T-helper 17 cell (primary cell): ENCODE measurements around the gene ANKS1A. TPM values are rescaled to one million over a fixed set of nuclear protein-coding genes. Genes with fewer than 3 reads are reported as not detected.

Experiments used
- ATAC-seq: fragments of 150-1000 bp; cut with Tn5 transposase; 2 replicates; pipeline ENCODE4 v1.10.0; 2021; ENCODE audit warnings: mild to moderate bottlenecking, moderate library complexity
- DNase-seq, 3 donors: peaks; one replicate each; pipeline versions ENCODE4 v3.0.0 to v3.0.0-alpha.2; 2020 to 2021
- H3K9me3 ChIP-seq: one replicate; pipeline ENCODE4 v1.7.0; 2013; ENCODE audit warnings: low read length, mild to moderate bottlenecking; ENCODE audit not compliant: control insufficient read depth, poor library complexity, severe bottlenecking
- H3K27ac Mint-ChIP-seq: one replicate; pipeline ENCODE4 v1.8.0; 2022; ENCODE audit warnings: mild to moderate bottlenecking, moderate library complexity, mixed read lengths
- H3K27me3 Mint-ChIP-seq: one replicate; pipeline ENCODE4 v1.8.0; 2022; ENCODE audit warnings: mixed read lengths
- H3K36me3 Mint-ChIP-seq: one replicate; pipeline ENCODE4 v1.8.0; 2022; ENCODE audit warnings: low read depth, mixed read lengths
- H3K4me1 Mint-ChIP-seq: one replicate; pipeline ENCODE4 v1.8.0; 2022; ENCODE audit warnings: mild to moderate bottlenecking, mixed read lengths
- H3K4me3 Mint-ChIP-seq: one replicate; pipeline ENCODE4 v1.8.0; 2022; ENCODE audit warnings: mild to moderate bottlenecking, moderate library complexity, mixed read lengths
- total RNA-seq, 4 donors: library from RNA in 2 of 4; stranded (reverse) in 2 of 4; gene quantifications; one replicate each; pipeline ENCODE4 v1.2.3 and lab custom pipeline; 2022 to 2026

The ANKS1A gene
- total RNA-seq, 2 donors from 2014 or later, result 9.6 to 10.0 TPM

DNA sequence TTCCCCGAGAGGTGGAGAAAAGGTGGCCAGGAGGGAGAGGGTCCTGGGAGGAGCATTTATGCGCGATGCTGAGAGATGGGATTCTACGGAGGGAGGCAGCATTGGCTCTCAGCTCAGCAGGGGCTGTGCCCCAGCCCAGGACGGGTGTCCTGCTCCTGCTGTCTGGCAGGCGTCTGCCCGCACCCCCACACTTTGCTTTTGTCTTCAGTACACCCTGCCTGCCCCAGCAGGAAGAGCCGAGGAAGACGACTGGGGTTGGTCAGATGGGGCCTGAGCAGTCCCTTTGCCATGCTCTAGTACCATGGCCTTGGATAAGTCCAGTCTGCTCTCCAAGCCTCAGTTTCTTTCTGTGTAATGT is 183.6 kb downstream of the ANKS1A start:
- peaks cover 2% of the 10 kb centered on the region for H3K4me1 Mint-ChIP-seq

DNA sequence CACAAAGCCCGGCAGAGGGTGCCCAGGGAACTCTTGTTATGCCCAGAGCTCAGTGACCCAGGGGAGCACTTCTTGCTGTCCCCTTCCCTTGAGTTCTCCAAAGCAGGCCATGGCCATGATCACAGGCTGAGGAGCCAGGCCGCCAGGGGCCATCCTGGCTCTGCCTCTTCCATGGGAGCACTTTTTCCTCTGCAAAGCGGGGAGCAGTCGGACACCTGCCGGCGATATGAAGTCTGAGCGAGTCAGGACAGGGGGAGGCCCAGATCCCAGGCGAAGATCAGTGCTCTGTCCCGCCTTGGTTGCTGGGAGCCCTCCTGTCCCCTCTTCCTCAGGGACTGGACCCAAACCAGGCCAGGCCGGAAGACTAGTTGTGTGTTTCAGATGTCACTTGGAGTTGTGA is 184.2 kb downstream of the ANKS1A start:
- H3K4me3 Mint-ChIP-seq, result no peak overlapping the region
- ATAC-seq (no peak), DNase-seq (no peak)
- H3K27me3 Mint-ChIP-seq, result no peaks in the 10 kb centered on the region
- H3K4me1 Mint-ChIP-seq, result peaks cover 2% of the 10 kb centered on the region
- no peak overlapping the region for H3K27ac Mint-ChIP-seq
- H3K36me3 Mint-ChIP-seq, result peaks cover 2% of the 10 kb centered on the region
- H3K9me3 ChIP-seq, result no peaks in the 10 kb centered on the region

More for the DNA sequence above, 183.6 kb downstream of the ANKS1A start:
- no peak for DNase-seq
- H3K27ac Mint-ChIP-seq, result no peak overlapping the region
- ATAC-seq, result no peak
- H3K4me3 Mint-ChIP-seq, result peak overlapping the region; percentile 19
- H3K27me3 Mint-ChIP-seq, result no peaks in the 10 kb centered on the region
- no peaks in the 10 kb centered on the region for H3K9me3 ChIP-seq
- H3K36me3 Mint-ChIP-seq, result peaks cover 2% of the 10 kb centered on the region

DNA sequence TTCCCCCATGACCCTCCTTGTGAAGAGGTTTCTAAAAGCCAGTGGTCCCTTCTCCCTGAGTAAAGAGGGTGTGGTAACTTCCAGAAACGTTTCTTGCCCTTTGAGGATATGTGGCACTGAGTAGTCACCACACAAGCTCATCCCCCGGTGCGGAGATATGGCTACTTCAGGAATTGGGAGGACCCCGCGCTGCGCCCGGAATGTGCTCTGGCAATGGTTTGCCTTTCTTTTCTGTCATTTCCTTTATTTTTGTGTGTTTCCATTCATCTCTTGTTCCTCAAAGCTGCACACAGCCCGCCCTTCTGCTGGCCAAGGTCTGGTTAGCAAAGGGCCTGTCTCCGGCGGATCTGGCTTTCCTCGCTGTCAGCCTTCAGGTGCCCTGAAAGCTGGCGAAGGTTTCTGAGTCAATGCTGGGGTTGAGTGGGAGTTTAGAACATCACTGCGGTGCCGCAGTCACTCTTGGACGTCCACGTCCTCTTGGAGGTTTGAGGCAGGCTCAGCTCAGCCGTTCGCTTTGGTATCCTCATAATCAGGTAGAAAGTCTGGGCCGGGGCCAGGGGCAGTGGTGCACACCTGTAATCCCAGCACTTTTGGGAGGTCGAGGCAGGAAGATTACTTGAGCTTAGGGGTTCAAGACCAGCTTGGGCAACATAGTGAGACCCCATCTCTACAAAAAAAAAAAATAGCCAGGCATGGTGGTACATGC is 184.9 kb downstream of the ANKS1A start:
- no peaks in the 10 kb centered on the region for H3K9me3 ChIP-seq
- no peak overlapping the region for H3K27ac Mint-ChIP-seq
- H3K4me1 Mint-ChIP-seq, result peaks cover 2% of the 10 kb centered on the region
- peaks cover 2% of the 10 kb centered on the region for H3K36me3 Mint-ChIP-seq
- DNase-seq, result no peak
- no peak overlapping the region for H3K4me3 Mint-ChIP-seq
- no peak for ATAC-seq
- H3K27me3 Mint-ChIP-seq, result no peaks in the 10 kb centered on the region

DNA sequence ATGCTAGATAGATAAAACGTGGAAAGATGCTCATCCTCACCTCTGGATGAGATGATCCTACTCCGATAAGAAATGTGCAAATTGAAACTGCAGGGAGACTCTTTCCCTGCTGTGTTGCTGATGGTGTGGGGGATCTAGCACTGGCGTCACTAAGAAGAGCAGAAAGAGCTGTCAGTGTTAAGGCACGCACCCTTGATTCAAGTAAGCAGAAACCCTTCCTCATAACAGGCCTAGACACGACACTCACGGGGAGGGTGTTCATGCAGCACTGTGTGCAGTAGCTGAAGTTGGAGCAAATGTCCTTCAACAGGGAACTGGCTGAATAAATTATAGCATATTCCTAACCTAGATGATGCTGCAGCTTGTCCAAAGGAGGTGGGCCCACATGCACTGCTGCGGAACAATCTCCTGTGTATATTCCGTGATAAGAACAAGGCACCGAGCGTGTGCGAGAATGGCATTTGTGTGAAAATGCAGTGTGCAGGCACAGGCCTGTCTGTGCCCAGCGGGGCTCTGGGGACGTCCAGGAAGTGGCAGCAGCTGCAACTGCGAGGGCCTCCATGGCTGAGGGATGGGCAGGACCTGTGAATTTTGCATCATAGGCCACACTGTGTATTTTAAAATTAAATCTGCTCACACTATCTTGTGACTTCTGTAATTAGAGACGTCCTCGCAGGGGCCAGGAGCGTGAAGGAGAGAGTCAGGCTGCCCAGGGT is 188.1 kb downstream of the ANKS1A start:
- DNase-seq (no peak), ATAC-seq (no peak)
- H3K27me3 Mint-ChIP-seq, result no peaks in the 10 kb centered on the region
- H3K4me1 Mint-ChIP-seq, result peaks cover 4% of the 10 kb centered on the region
- peak overlapping the region; percentile 43 for H3K27ac Mint-ChIP-seq
- peaks cover 2% of the 10 kb centered on the region for H3K36me3 Mint-ChIP-seq
- no peak overlapping the region for H3K4me3 Mint-ChIP-seq
- no peaks in the 10 kb centered on the region for H3K9me3 ChIP-seq

DNA sequence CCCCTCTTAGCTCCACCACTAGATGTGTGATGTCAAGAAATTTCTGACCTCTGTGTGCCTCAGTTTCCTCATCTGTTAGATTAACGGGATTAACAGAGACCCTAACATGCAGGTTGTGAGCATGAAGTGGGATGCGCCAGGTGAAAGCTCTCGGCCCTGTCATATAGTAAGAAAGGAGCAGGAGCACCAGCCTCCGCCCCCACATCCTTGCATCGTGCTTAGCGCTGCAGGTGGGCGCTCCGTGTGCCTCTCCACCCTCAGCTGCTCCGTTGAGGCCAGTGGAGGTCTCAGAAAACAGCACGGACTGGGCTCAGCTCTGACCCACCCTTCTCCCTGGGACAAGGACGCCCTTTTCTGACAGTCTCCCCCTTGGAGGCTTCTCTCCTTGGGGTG is 188.7 kb downstream of the ANKS1A start:
- H3K9me3 ChIP-seq, result no peaks in the 10 kb centered on the region
- no peak overlapping the region for H3K27ac Mint-ChIP-seq
- H3K27me3 Mint-ChIP-seq, result no peaks in the 10 kb centered on the region
- peaks cover 4% of the 10 kb centered on the region for H3K4me1 Mint-ChIP-seq
- DNase-seq (no peak), ATAC-seq (no peak)
- H3K4me3 Mint-ChIP-seq, result no peak overlapping the region
- peaks cover 2% of the 10 kb centered on the region for H3K36me3 Mint-ChIP-seq

DNA sequence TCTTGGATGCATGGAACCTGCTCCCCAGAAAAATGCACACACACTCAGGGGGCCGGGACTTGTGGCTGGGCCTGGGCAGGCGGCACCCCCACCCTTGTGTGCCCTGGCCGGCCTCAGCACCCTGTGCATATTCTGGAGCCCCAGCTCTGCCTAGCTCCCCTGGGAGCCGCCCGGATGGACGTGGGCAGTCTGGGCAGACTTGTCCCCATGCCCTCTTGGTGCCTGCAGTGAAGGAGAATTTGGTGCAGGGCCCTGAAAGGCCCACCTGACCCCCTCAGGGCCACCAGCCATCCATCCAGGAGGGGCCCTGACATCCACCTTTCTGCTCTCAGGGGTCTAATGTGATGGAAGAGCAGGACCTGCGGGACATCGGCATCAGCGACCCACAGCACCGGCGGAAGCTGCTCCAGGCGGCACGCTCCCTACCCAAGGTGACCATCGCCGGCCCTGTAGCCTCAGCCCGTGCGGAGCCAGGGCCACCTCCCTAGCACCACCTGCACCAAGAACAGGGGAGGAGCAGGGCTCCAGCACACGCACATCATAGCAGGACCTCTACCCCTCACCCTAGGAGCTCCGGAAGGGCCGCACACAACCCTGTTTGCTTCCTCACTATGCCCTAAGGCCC is 189.3 kb downstream of the ANKS1A start:
- DNase-seq, result no peak

DNA sequence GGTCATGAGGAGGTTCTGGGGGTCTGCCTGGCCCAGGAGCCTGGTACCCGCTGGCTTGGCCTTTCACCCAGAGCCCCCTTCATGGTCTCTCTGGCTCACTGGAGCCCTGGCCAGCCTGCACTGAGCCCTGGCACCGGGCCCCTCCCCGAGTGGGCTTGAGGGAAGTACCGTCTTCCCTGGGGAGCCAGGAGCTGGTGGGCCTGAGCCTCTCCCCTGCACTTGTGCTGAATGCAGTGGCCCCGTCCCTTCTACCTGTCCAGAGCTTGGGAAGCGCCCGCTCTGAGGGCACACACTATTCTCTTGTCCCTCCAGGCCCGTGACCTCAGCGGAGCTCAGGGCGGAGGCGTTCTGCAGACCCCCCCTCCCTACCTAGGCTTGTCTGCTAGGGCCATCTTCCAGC is 189.8 kb downstream of the ANKS1A start:
- DNase-seq (no peak), ATAC-seq (no peak)
- no peak overlapping the region for H3K27ac Mint-ChIP-seq
- no peaks in the 10 kb centered on the region for H3K27me3 Mint-ChIP-seq
- H3K4me1 Mint-ChIP-seq, result peaks cover 4% of the 10 kb centered on the region
- H3K9me3 ChIP-seq, result no peaks in the 10 kb centered on the region
- H3K4me3 Mint-ChIP-seq, result no peak overlapping the region
- peaks cover 2% of the 10 kb centered on the region for H3K36me3 Mint-ChIP-seq

More for the DNA sequence above, 189.3 kb downstream of the ANKS1A start:
- Mint-ChIP-seq H3K27me3 (no peaks in the 10 kb centered on the region), H3K27ac (no peak overlapping the region), H3K4me1 (peaks cover 4% of the 10 kb centered on the region), H3K4me3 (no peak overlapping the region), H3K36me3 (peaks cover 2% of the 10 kb centered on the region)
- ATAC-seq, result no peak
- H3K9me3 ChIP-seq, result no peaks in the 10 kb centered on the region

DNA sequence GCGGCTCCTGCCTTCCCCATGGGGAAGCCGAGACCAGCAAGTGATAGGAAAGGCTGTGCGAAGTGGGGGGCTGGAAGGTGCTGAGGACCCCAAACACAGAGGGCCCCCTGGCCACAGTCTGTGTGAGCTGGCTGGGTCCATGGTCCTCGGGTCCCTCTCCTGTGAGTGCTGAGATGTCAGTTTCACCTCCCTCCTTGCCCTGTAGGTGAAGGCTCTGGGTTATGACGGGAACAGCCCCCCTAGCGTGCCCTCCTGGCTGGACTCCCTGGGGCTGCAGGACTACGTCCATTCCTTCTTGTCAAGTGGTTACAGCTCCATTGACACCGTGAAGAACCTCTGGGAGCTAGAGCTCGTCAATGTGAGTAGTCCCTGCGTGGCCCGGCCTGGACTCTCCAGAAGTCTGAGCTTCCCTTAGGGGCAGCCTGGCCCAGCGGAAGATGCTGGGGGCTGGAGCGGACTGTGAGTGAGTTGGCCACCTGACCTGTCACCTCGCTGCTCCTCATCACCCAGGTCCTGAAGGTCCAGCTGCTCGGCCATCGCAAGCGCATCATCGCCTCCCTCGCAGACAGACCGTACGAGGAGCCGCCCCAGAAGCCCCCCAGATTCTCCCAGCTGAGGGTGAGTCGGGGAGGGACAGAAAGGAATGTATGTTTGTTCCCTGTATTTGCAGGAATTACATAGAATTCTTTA is 190.4 kb downstream of the ANKS1A start:
- no peak overlapping the region for H3K27ac Mint-ChIP-seq

DNA sequence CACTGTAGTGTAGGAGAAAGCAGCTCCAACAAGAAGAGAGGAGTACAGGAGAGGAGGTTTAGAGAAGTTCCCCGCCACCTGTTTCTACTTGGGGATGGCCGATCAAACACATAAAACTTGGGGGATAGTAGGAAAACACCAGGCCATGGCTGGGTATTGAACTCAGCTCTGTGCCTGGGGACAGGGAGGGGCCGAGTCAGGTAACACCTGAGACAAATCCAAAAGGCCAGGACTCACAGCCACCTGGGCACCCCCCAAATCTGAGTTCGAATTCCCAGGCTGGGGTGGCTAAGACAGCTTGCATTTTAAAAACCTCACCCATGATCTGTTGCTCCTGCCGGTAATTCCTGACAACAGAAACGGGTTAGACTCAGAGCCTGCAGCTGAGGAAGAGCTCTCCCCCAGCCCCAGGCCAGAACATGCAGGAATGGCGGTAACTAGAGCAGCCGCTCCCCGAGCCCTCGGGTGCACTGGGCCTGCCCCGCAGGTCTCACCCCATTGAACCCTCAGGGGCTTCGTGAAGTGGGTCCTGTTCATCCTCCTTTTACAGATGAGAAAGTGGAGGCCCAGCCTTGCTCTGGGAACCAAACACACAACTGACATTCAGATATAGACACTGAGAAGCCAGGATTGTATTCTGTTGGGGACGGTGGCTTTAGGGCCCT is 191.1 kb downstream of the ANKS1A start:
- H3K27me3 Mint-ChIP-seq, result no peaks in the 10 kb centered on the region
- H3K36me3 Mint-ChIP-seq, result peaks cover 3% of the 10 kb centered on the region
- no peak overlapping the region for H3K4me3 Mint-ChIP-seq
- ATAC-seq (no peak), DNase-seq (no peak)
- peaks cover 4% of the 10 kb centered on the region for H3K4me1 Mint-ChIP-seq
- H3K27ac Mint-ChIP-seq, result no peak overlapping the region
- H3K9me3 ChIP-seq, result no peaks in the 10 kb centered on the region

More for the DNA sequence above, 190.4 kb downstream of the ANKS1A start:
- Mint-ChIP-seq H3K4me3 (no peak overlapping the region), H3K27me3 (no peaks in the 10 kb centered on the region), H3K4me1 (peaks cover 4% of the 10 kb centered on the region), H3K36me3 (peaks cover 2% of the 10 kb centered on the region)
- no peak for DNase-seq
- no peaks in the 10 kb centered on the region for H3K9me3 ChIP-seq
- ATAC-seq, result no peak

DNA sequence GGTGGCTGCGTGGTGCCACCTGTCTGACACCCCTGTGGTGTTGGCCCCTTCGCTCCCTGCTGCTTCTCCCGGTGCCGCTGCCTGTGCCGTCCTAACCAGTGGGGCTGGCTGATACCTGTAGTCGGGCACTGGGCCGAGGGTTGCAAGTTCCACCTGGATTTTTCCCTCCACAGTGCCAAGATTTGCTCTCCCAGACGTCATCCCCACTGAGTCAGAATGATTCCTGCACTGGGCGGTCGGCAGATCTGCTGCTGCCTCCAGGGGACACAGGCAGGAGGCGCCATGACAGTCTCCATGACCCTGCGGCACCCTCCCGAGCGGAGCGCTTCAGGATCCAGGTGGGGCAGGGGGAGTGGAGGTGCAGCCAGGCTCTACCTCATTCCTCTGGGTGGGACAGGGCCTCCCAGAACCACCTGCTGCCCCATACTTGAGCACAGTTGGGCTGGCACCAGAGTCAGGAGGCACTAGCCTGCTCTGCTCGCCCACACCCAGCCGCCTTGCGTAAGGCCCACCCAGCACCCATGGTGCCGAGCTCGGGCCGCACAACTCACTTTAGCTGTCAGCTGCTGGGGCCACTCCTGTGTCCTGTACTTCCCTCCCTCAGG is 191.9 kb downstream of the ANKS1A start:
- Mint-ChIP-seq H3K36me3 (peaks cover 6% of the 10 kb centered on the region), H3K4me3 (no peak overlapping the region), H3K27ac (no peak overlapping the region), H3K27me3 (no peaks in the 10 kb centered on the region), H3K4me1 (peaks cover 4% of the 10 kb centered on the region)
- ATAC-seq, result no peak
- no peak for DNase-seq
- no peaks in the 10 kb centered on the region for H3K9me3 ChIP-seq

DNA sequence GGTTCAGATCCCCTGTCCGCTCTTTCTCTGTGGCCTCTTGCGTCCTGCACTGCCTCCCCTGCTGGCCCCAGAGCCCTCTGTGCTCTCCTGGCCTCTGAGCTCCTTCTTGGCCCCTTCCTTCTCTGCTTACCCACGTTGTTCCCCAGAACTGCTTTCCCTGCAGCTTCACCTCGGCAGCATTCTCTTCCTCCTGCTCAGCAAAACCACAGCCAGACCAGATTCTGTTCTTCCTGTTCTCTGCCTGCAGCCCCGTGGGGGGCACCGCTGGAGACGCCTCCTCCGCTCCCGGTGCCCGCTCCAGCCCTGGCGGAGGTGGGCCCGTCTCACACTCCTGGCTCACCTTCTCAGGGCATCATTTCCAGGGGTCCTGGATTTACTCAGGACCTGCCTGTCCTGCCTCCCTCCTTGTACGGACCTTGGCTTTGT is 192.4 kb downstream of the ANKS1A start:
- ATAC-seq (no peak), DNase-seq (no peak)
- Mint-ChIP-seq H3K4me3 (no peak overlapping the region), H3K36me3 (peaks cover 10% of the 10 kb centered on the region), H3K27ac (no peak overlapping the region), H3K4me1 (peaks cover 4% of the 10 kb centered on the region), H3K27me3 (no peaks in the 10 kb centered on the region)
- H3K9me3 ChIP-seq, result no peaks in the 10 kb centered on the region

DNA sequence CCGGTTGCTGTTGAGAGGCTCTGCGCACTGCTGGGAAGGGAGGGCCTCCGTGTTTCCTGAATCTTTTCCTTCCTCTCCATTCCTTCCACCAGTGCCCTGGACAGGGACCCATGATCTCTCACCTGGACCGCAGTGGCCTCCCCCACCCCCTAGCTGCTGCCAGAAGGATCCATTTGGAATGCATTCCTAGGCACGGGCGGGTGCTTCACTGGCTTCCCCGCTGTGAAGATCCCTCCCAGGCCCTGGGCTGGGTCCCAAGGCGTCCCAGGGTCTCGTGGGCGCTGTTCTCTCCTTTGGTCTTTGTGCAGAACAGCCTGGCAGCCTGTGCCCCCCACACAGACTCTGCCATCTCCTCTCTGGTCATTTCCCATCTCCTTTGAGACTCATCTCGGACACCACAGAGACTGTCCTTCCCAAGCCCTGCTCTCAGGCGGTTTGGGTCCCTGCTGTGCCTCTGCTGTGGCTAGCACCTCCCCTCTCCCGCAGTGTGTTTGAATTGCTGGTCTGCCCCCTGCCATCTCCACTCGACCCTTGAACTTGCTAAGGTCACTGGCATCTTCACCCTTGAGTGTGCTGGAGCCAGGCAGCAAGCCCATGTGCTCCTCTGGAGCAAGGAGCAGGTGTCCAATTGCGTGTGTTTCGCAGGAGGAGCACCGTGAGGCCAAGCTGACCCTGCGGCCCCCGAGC is 193.1 kb downstream of the ANKS1A start:
- peaks cover 13% of the 10 kb centered on the region for H3K36me3 Mint-ChIP-seq
- DNase-seq, result no peak

More for the DNA sequence above, 193.1 kb downstream of the ANKS1A start:
- H3K4me1 Mint-ChIP-seq, result peaks cover 4% of the 10 kb centered on the region
- H3K27ac Mint-ChIP-seq, result no peak overlapping the region
- no peak for ATAC-seq
- H3K27me3 Mint-ChIP-seq, result no peaks in the 10 kb centered on the region
- no peak overlapping the region for H3K4me3 Mint-ChIP-seq
- H3K9me3 ChIP-seq, result no peaks in the 10 kb centered on the region
